HepG2 (cell line): Measurements from ENCODE around the gene BLMH. TPM values are rescaled to one million over a fixed set of nuclear protein-coding genes. Genes with fewer than 3 reads are reported as not detected.
A peak's percentile ranks its signal among the peaks of the same experiment; 100 is the strongest.

Source experiments
- BCL6 ChIP-seq: IDR thresholded peaks from 2 replicates; pipeline ENCODE4 v1.6.1; 2016; ENCODE audit warnings: missing genetic modification reagents, missing compliant biosample characterization
- CC2D1A ChIP-seq: sonication (generic); formaldehyde crosslinking; IDR thresholded peaks from 2 replicates; pipeline ENCODE4 v1.8.1; 2023; ENCODE audit warnings: mild to moderate bottlenecking, missing genetic modification reagents
- DNMT3B ChIP-seq: conservative IDR thresholded peaks from 2 replicates; pipeline ENCODE4 v1.6.1; 2016; ENCODE audit warnings: missing biosample characterization, control low read depth
- HDAC2 ChIP-seq: sonication (generic); formaldehyde crosslinking; IDR thresholded peaks from 2 replicates; pipeline ENCODE4 v1.4.0; 2020; ENCODE audit warnings: missing genetic modification reagents
- HNRNPLL ChIP-seq: fragments of 200-400 bp; formaldehyde crosslinking; IDR thresholded peaks from 2 replicates; pipeline ENCODE4 v1.6.1; 2017; ENCODE audit warnings: mild to moderate bottlenecking, low read depth, low read length; ENCODE audit not compliant: poor library complexity, severe bottlenecking
- MAFF ChIP-seq: IDR thresholded peaks from 2 replicates; pipeline ENCODE4 v1.6.1; 2011; ENCODE audit warnings: low read depth, low read length, improper control_type of control experiment
- MXI1 ChIP-seq: IDR thresholded peaks from 3 replicates; pipeline ENCODE4 v1.6.1; 2012; ENCODE audit warnings: low read depth, low read length, inconsistent platforms, borderline replicate concordance
- NCOA1 ChIP-seq: sonication (generic); formaldehyde crosslinking; IDR thresholded peaks from 2 replicates; pipeline ENCODE4 v1.9.0; 2021; ENCODE audit warnings: missing genetic modification reagents
- NCOA5 ChIP-seq: sonication (generic); formaldehyde crosslinking; IDR thresholded peaks from 2 replicates; pipeline ENCODE4 v1.4.0; 2020; ENCODE audit warnings: missing genetic modification reagents
- NFE2L1 ChIP-seq: sonication (generic); formaldehyde crosslinking; IDR thresholded peaks from 2 replicates; pipeline ENCODE4 v1.4.0; 2020; ENCODE audit warnings: missing genetic modification reagents, mild to moderate bottlenecking, borderline replicate concordance
- SALL2 ChIP-seq: sonication (generic); formaldehyde crosslinking; IDR thresholded peaks from 2 replicates; pipeline ENCODE4 v1.8.1; 2023; ENCODE audit warnings: mild to moderate bottlenecking, missing genetic modification reagents, inconsistent platforms
- SMARCE1 ChIP-seq: fragments of 450-650 bp; IDR thresholded peaks from 2 replicates; pipeline ENCODE4 v1.6.1; 2017; ENCODE audit warnings: borderline replicate concordance
- SOX13 ChIP-seq, 3 experiments: fragments of 450-650 bp in 1 of 3; sonication (generic) in 1 of 3; formaldehyde crosslinking in 1 of 3; IDR thresholded peaks in 2 of 3; conservative IDR thresholded peaks in 1 of 3; 2 replicates each; pipeline versions ENCODE4 v1.5.0 to v1.6.1; 2016 to 2020; ENCODE audit warnings: antibody characterized with exemption in 1 of 3, mild to moderate bottlenecking in 1 of 3, missing compliant biosample characterization in 1 of 3, missing genetic modification reagents in 1 of 3, moderate library complexity in 1 of 3
- ZNF12 ChIP-seq: sonication (generic); formaldehyde crosslinking; IDR thresholded peaks from 2 replicates; pipeline ENCODE4 v1.5.0; 2020; ENCODE audit warnings: missing genetic modification reagents
- ZNF616 ChIP-seq: sonication (generic); formaldehyde crosslinking; IDR thresholded peaks from 2 replicates; pipeline ENCODE4 v1.5.0; 2020; ENCODE audit warnings: low read depth, mild to moderate bottlenecking, missing genetic modification reagents
- ZNF703 ChIP-seq: sonication (generic); formaldehyde crosslinking; IDR thresholded peaks from 2 replicates; pipeline ENCODE4 v1.5.1; 2020; ENCODE audit warnings: missing genetic modification reagents, mild to moderate bottlenecking, moderate library complexity, borderline replicate concordance
- ZNF775 ChIP-seq: sonication (generic); formaldehyde crosslinking; IDR thresholded peaks from 2 replicates; pipeline ENCODE4 v1.4.0; 2020; ENCODE audit warnings: missing genetic modification reagents, mild to moderate bottlenecking, moderate library complexity, borderline replicate concordance
- ZNF841 ChIP-seq: sonication (generic); formaldehyde crosslinking; IDR thresholded peaks from 2 replicates; pipeline ENCODE4 v1.8.1; 2023; ENCODE audit warnings: missing genetic modification reagents, borderline replicate concordance
- polyA plus RNA-seq, 8 experiments: library from polyadenylated mRNA; depleted of rRNA in 3 of 8; stranded (reverse) in 7 of 8; unstranded in 1 of 8; fragments of >200 nt; fragmentation: Illumina TruSeq in 4 of 8; extraction: Trizol in 4 of 8; gene quantifications; 2 replicates each; pipeline versions ENCODE4 v1.2.1 to v1.2.3, GENCODE V29; 2011 to 2016; ENCODE audit warnings: low read depth in 4 of 8, missing spikeins in 1 of 8, mixed read lengths in 1 of 8; ENCODE audit not compliant: insufficient read depth in 1 of 8
- total RNA-seq, 5 experiments: library from RNA; depleted of rRNA; stranded (reverse); fragments of >200 nt; fragmentation: Illumina TruSeq; extraction: Trizol; gene quantifications; 2 replicates each; pipeline ENCODE4 v1.2.3, GENCODE V29; 2016; ENCODE audit warnings: low read depth in 1 of 5
- TF ChIP-seq, protein P1 (sequence below): sonication (generic); formaldehyde crosslinking; IDR thresholded peaks from 2 replicates; pipeline ENCODE4 v1.5.1; 2020; ENCODE audit warnings: missing genetic modification reagents, mild to moderate bottlenecking, borderline replicate concordance
- TF ChIP-seq, protein P2 (sequence below): sonication (generic); formaldehyde crosslinking; conservative IDR thresholded peaks from 2 replicates; pipeline ENCODE4 v1.8.0; 2022; ENCODE audit warnings: missing genetic modification reagents
- TF ChIP-seq, protein P3 (sequence below): sonication (generic); formaldehyde crosslinking; IDR thresholded peaks from 2 replicates; pipeline ENCODE4 v1.5.0; 2020; ENCODE audit warnings: missing genetic modification reagents

The BLMH gene
- total and polyA plus RNA-seq, 2 of the 13 experiments (the other 11 are each of a cell fraction or from before 2014, with no cell fraction given) = 12.1 to 41.0 TPM

DNA sequence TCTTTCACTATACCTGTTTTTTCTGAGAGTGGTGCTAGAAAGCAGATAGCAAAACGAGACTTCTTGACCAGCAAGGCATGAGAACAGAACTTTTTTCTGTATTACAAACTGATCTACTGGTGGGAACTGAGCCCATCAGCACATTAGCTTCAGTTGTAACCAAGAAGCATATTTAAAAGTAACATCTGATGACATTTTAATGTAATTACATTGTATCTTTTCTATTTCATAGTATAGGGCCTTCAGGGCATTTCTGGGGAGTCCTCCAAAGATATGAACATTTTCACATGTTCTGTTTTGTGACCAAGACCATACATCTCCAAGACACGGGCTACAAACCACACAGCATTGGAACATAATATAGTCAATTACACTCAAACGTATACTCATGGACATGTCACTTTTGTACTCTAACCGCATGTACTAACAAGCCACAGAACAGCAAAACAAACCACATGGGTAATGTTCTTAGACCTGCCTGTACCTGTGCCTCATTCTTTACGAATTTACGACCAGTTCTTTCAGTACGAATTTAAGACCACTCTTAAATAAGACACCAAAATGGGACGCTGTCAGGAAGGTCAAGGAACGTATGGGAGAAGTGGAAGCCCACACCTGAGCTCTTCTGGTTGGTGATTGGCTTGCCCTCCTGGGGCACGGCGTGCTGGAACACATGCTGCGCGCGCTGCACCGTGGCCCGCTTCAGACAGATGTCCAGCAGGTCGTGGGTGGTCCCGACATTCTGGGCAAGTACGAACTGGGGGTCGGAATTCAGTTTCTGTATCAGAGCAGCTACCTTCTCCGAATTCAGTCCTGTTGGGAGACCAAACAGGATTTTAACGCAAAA, 825 bp downstream of the BLMH start (continued):
- no peak for TF ChIP-seq NFE2L1 (CRISPR knock-in tag)
- no peak for TF ChIP-seq NCOA5 (CRISPR knock-in tag)
- TF ChIP-seq, protein P1, sequence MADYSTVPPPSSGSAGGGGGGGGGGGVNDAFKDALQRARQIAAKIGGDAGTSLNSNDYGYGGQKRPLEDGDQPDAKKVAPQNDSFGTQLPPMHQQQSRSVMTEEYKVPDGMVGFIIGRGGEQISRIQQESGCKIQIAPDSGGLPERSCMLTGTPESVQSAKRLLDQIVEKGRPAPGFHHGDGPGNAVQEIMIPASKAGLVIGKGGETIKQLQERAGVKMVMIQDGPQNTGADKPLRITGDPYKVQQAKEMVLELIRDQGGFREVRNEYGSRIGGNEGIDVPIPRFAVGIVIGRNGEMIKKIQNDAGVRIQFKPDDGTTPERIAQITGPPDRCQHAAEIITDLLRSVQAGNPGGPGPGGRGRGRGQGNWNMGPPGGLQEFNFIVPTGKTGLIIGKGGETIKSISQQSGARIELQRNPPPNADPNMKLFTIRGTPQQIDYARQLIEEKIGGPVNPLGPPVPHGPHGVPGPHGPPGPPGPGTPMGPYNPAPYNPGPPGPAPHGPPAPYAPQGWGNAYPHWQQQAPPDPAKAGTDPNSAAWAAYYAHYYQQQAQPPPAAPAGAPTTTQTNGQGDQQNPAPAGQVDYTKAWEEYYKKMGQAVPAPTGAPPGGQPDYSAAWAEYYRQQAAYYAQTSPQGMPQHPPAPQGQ (CRISPR knock-in tag) = no peak
- TF ChIP-seq ZNF841 (CRISPR knock-in tag) = no peak
- no peak for TF ChIP-seq ZNF775 (CRISPR knock-in tag)
- no peak for TF ChIP-seq BCL6 (CRISPR knock-in tag)
- TF ChIP-seq MXI1 = peak; percentile 46; the same call in 1 of the 3 replicates
- TF ChIP-seq ZNF12 (CRISPR knock-in tag) = 0 out of 2 replicates have a peak, but pooled peaks have one; percentile 16
- TF ChIP-seq CC2D1A = 0 out of 2 replicates have a peak, but pooled peaks have one; percentile 44
- no peak for TF ChIP-seq ZNF616 (CRISPR knock-in tag)
- TF ChIP-seq, protein P2, sequence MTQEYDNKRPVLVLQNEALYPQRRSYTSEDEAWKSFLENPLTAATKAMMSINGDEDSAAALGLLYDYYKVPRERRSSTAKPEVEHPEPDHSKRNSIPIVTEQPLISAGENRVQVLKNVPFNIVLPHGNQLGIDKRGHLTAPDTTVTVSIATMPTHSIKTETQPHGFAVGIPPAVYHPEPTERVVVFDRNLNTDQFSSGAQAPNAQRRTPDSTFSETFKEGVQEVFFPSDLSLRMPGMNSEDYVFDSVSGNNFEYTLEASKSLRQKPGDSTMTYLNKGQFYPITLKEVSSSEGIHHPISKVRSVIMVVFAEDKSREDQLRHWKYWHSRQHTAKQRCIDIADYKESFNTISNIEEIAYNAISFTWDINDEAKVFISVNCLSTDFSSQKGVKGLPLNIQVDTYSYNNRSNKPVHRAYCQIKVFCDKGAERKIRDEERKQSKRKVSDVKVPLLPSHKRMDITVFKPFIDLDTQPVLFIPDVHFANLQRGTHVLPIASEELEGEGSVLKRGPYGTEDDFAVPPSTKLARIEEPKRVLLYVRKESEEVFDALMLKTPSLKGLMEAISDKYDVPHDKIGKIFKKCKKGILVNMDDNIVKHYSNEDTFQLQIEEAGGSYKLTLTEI (CRISPR knock-in tag) = no peak
- no peak for TF ChIP-seq NCOA1 (CRISPR knock-in tag)
- peak; percentile 40; the same call in 1 of the 2 replicates for TF ChIP-seq HDAC2 (CRISPR knock-in tag)
- TF ChIP-seq SOX13 (IDR thresholded peaks at IDR 0.05) = no peak
- peak in 1 of 2 experiments; percentile 6; a peak in 1 of 4 replicates for TF ChIP-seq SOX13 (CRISPR knock-in tag; conservative IDR thresholded peaks at IDR 0.05 in 1 of 2, IDR thresholded peaks at IDR 0.05 in 1 of 2)
- TF ChIP-seq SALL2 (CRISPR knock-in tag) = no peak
- no peak; the same call in 1 of the 2 replicates for TF ChIP-seq DNMT3B (CRISPR knock-in tag)
- TF ChIP-seq SMARCE1 = no peak
- no peak for TF ChIP-seq MAFF
- TF ChIP-seq, protein P3, sequence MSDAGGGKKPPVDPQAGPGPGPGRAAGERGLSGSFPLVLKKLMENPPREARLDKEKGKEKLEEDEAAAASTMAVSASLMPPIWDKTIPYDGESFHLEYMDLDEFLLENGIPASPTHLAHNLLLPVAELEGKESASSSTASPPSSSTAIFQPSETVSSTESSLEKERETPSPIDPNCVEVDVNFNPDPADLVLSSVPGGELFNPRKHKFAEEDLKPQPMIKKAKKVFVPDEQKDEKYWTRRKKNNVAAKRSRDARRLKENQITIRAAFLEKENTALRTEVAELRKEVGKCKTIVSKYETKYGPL (CRISPR knock-in tag) = no peak
- no peak for TF ChIP-seq HNRNPLL
- no peak for TF ChIP-seq ZNF703 (CRISPR knock-in tag)
